KOPT-K1 (cell line): ENCODE measurements around the gene EFCAB14.
"Not testable (repeated sequence)": the region's sequence is repeated elsewhere in the genome, so short reads cannot be mapped to it uniquely, and the experiment has no call there.

ENCODE experiments used
- H3K27ac ChIP-seq: fragments of 200-600 bp; sonication (generic); 2 replicates; pipeline ENCODE4 v1.5.1; 2016; ENCODE audit warnings: antibody characterized with exemption, mild to moderate bottlenecking, low read depth, low read length; ENCODE audit not compliant: poor library complexity, severe bottlenecking
- H3K36me3 ChIP-seq: fragments of 200-600 bp; sonication (generic); 2 replicates; pipeline ENCODE4 v1.5.1; 2017; ENCODE audit warnings: antibody characterized with exemption, mild to moderate bottlenecking, low read length, moderate library complexity; ENCODE audit not compliant: insufficient read depth
- H3K9me3 ChIP-seq: fragments of 200-600 bp; sonication (generic); 2 replicates; pipeline ENCODE4 v1.5.1; 2017; ENCODE audit warnings: antibody characterized with exemption, low read length, mild to moderate bottlenecking; ENCODE audit not compliant: insufficient read depth, poor library complexity, severe bottlenecking

EFCAB14 gene

GRCh38 chr1:46742069-46742468 lies 23.2 kb upstream of the EFCAB14 start:
- no peak overlapping the region for H3K27ac ChIP-seq
- no peaks in the 10 kb centered on the region for H3K36me3 ChIP-seq

GRCh38 chr1:46735708-46736324 lies 16.9 kb upstream of the EFCAB14 start:
- Histone ChIP-seq H3K27ac (no peak overlapping the region), H3K36me3 (no peaks in the 10 kb centered on the region), H3K9me3 (no peaks in the 10 kb centered on the region)

More at GRCh38 chr1:46742069-46742468, 23.2 kb upstream of the EFCAB14 start:
- no peaks in the 10 kb centered on the region for H3K9me3 ChIP-seq

DNA sequence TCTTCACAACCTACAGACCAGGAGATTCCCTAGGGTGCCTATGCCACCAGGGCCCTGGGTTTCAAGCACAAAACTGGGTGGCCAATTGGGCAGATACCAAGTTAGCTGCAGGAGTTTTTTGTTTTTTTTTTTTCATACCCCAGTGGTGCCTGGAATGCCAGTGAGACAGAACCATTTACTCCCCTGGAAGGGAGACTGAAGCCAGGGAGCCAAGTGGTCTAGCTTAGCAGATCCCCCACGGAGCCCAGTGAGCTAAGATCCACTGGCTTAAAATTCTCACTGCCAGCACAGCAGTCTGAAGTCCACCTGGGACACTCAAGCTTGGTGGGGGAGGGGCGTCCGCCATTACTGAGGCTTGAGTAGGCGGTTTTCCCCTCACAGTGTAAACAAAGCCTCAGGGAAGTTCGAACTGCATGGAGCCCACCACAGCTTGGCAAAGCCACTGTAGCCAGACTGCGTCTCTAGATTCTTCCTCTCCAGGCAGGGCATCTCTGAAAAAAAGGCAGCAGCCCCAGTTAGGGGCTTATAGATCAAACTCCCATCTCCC lies 9.5 kb upstream of the EFCAB14 start:
- not testable (repeated sequence) for H3K9me3 ChIP-seq, H3K36me3 ChIP-seq, H3K27ac ChIP-seq

GRCh38 chr1:46725736-46726108 lies 6.8 kb upstream of the EFCAB14 start:
- H3K9me3 ChIP-seq, result no peaks in the 10 kb centered on the region
- H3K27ac ChIP-seq, result no peak overlapping the region
- no peaks in the 10 kb centered on the region for H3K36me3 ChIP-seq

DNA sequence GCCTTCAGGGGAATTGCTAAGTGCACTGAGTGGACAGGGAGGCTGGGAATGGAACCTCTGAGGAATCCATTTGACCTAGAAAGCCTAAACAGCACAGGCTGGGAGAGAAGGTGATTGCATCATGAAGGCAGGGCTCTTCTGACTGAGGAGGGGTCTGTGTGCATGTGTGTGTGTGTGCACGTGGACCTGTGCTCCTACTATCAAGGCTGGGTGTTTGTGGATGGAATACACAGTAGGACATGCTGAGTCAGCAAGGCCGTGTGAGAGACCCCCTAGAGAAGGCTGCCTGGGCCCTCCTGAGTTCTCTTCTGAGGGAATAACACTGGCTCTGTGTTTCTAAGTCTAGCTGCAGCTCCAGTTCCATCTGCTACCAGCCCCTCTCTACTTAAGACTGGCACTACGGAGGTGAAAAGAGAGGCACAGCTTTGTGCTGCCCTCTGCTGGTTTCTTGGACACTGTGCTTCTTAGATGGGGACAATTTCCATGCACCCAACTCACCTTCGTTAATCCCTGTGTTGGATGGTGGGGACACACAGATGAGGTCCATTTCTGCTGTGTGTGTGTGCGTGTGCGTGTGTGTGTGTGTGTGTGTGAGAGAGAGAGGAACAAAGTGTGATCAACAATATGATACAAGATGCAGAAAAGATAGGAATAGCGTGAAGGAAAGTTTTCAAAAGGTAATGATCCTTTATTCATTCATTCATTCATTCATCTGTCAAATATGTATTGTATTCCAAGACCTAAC lies 6.2 kb upstream of the EFCAB14 start:
- Histone ChIP-seq H3K36me3 (no peaks in the 10 kb centered on the region), H3K27ac (no peak overlapping the region), H3K9me3 (no peaks in the 10 kb centered on the region)

DNA sequence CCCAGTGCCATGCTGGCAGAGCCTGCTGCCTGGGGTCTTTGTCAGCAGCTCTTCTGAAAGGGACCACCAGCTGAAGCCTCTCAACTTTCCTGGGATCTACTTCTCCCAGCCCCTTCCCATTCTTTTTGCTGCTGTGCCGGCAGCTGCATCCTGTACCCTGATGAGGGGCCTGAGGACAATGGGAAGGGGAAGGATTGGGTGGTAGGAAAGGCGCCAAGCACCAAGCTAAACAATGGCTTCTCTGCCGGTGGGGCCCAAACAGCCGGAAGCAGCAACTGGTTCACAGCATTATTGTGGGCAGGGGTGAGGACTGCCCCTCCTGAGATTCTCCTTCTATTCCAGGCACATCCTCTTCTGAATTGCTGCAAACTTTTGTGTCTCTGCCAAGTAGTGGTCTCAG lies 5.0 kb upstream of the EFCAB14 start:
- H3K36me3 ChIP-seq, result no peaks in the 10 kb centered on the region
- H3K27ac ChIP-seq, result no peak overlapping the region
- H3K9me3 ChIP-seq, result no peaks in the 10 kb centered on the region

- H3K36me3 ChIP-seq, result peaks cover 5% of the 10 kb centered on the region; the same call in 1 of the 2 replicates
- no peak overlapping the region for H3K27ac ChIP-seq
- H3K9me3 ChIP-seq, result no peaks in the 10 kb centered on the region
These were observed 2.8 kb upstream of the EFCAB14 start for GRCh38 chr1:46721686-46722205.

GRCh38 chr1:46721204-46721603 lies 2.3 kb upstream of the EFCAB14 start:
- peaks cover 11% of the 10 kb centered on the region for H3K36me3 ChIP-seq
- H3K27ac ChIP-seq, result no peak overlapping the region
- H3K9me3 ChIP-seq, result no peaks in the 10 kb centered on the region

DNA sequence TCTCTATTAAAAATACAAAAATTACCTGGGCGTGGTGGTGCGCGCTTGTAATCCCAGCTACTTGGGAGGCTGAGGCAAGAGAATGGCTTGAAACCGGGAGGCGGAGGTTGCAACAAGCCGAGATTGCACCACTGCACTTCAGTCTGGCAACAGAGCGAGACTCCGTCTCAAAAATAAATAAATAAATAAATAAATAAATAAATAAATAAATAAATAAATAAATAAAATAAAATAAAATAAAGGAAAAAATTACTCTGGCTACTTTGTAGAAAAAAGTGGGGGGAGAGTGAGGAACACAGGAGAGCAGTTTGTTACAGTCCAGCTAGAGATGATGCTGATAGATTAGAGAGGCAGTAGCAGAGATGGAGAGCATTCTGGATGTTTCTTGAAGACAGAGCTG lies 1.4 kb upstream of the EFCAB14 start:
- H3K27ac ChIP-seq, H3K9me3 ChIP-seq: not testable (repeated sequence)
- peaks cover 19% of the 10 kb centered on the region for H3K36me3 ChIP-seq

DNA sequence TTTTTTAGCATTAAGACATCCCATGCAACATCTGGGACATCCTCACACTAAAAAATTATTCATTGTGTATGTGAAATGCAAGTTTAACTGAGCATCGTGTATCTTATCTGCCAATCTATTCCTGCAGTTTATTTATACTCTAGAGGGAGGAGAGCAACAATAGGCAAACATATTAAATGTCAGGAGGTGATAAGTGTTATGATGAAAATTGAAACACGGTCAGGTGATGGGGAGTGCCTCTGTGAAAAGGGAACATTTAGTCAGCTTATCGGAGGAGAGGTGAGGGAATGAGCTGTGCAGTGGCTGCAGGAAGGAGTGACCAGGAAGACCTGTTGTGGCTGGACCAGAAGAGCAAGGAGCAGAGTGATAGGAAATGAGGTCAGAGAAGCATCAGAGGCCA lies 775 bp upstream of the EFCAB14 start:
- no peak overlapping the region for H3K27ac ChIP-seq
- H3K36me3 ChIP-seq, result peaks cover 26% of the 10 kb centered on the region
- H3K9me3 ChIP-seq, result no peaks in the 10 kb centered on the region

GRCh38 chr1:46718340-46718726 lies 581 bp downstream of the EFCAB14 start:
- peaks cover 39% of the 10 kb centered on the region for H3K36me3 ChIP-seq
- H3K9me3 ChIP-seq, result no peaks in the 10 kb centered on the region
- peak overlapping the region; percentile 74 for H3K27ac ChIP-seq

- Histone ChIP-seq H3K36me3 (peaks cover 46% of the 10 kb centered on the region), H3K9me3 (no peaks in the 10 kb centered on the region), H3K27ac (peak overlapping the region; percentile 74)
These were observed 1.3 kb downstream of the EFCAB14 start for GRCh38 chr1:46717654-46718053.

DNA sequence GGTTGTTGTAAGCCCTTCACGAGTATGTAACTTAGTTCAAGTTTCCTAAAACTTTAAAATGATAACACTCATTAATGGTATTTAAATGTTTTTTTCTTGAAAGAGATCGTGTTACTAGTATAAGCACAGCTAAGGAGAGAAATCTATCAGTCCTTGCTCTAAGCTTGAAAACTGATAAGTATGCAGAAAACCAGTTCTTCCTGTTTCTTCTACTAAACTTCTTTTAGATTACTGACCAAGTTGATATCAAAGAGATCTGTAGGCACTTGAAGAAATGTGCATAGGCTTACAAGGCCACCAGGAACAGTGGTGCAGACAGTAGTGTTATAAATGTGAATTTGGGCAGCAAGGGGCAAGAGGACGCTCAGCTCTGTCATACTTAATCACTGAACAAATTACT lies 3.9 kb downstream of the EFCAB14 start:
- peaks cover 71% of the 10 kb centered on the region for H3K36me3 ChIP-seq
- H3K27ac ChIP-seq, result no peak overlapping the region
- H3K9me3 ChIP-seq, result no peaks in the 10 kb centered on the region

DNA sequence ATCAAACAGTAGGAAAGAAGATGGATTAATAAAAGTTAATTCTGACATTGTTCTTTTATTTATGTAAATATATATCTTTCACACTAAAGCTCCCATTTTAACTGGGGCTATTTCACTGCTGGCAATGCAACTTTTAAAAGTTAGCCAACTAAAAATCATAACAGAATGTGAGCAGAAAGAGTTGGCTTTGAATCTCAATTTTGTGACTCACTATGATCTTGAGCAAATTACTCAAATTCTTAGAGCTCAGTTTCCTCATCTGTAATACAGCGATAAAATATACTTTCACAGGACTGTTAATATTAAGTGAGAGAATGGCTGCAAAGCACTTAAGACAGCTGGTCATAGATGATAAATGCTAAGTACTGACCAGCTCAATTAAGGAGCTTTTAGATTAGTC lies 10.8 kb downstream of the EFCAB14 start:
- H3K27ac ChIP-seq, result no peak overlapping the region
- H3K36me3 ChIP-seq, result peaks cover 96% of the 10 kb centered on the region
- no peaks in the 10 kb centered on the region for H3K9me3 ChIP-seq

DNA sequence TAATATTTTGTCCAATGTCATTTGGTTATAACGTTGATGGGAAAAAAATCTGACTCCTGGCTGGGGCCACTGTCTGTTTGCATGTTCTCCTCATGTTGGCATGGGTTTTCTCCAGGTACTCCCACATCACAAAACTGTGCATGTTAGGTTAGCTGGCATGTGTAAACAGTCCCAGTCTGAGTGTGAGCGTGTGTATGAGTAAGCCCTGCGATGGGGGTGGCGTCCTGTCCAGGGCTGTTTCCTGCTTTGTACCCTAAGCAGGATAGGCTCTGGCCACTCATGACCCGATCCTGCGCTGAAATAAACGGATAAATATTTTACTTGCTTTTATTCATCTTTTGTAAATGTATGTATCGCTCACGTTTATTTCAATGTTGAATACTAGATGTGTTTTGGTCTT lies 13.5 kb downstream of the EFCAB14 start:
- Histone ChIP-seq H3K36me3 (peaks cover 95% of the 10 kb centered on the region), H3K9me3 (no peaks in the 10 kb centered on the region), H3K27ac (no peak overlapping the region)
